ENCODE results near the gene SCRN3. TPM values are rescaled to one million over a fixed set of nuclear protein-coding genes. Genes with fewer than 3 reads are reported as not detected.
"Not testable (repeated sequence)": the region's sequence is repeated elsewhere in the genome, so short reads cannot be mapped to it uniquely, and the experiment has no call there.

The SCRN3 gene
- total RNA-seq, 1 donor from 2014 or later, result 2.3 TPM

DNA sequence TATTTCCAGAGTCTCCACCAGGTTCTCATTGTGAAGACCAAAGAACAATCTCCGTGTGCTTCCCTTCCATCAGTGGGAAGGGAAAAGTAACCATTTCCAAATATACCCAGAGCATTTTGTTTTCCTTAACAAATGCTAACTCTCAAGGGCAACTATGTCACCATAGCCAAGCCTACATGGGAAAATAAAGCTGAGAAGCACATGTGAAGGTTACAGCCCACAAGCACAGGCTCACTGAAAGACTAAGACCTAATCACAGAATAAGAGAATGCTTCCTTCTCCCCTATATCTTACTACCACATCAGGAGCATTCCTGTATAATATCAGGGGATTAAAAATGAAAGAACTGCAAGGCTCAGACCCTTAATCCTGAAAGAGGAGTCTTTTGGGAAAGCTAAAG, 32.6 kb upstream of the SCRN3 start:
- TF ChIP-seq CTCF (IDR thresholded peaks at IDR 0.05), result no peak
- Histone ChIP-seq H3K4me1 (no peaks in the 10 kb centered on the region), H3K9me3 (no peaks in the 10 kb centered on the region), H3K27ac (no peak overlapping the region), H3K4me3 (no peak overlapping the region), H3K36me3 (peaks cover 7 to 44% of the 10 kb centered on the region in 2 donors), H3K27me3 (no peaks in the 10 kb centered on the region)
- DNase-seq (ENCODE audit: low spot score in 2 of 2), result no peak
- intact Hi-C loops (cut with DNase I), result no loop called here

GRCh38 chr2:174363492-174364225, 31.9 kb upstream of the SCRN3 start:
- H3K4me3 ChIP-seq; H3K9me3 ChIP-seq; H3K27me3 ChIP-seq; intact Hi-C loops (cut with DNase I); H3K27ac ChIP-seq; DNase-seq (ENCODE audit: low spot score in 2 of 2); H3K4me1 ChIP-seq: not testable (repeated sequence)
- peaks cover 7 to 48% of the 10 kb centered on the region in 2 donors for H3K36me3 ChIP-seq

DNA sequence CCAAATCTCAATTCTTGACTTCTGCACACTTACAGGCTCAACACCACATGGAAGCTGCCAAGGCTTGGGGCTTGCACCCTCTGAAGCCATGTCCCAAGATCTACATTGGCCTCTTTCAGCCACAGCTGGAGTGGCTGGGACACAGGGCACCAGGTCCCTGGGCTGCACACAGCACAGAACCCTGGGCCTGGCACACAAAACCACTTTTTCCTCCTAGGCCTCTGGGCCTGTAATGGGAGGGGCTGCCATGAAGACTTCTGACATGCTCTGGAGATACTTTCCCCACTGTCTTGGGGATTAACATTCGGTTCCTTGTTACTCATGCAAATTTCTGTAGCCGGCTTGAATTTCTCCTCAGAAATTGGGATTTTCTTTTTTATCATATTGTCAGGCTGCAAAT, 30.9 kb upstream of the SCRN3 start:
- no peaks in the 10 kb centered on the region for H3K4me1 ChIP-seq
- no peak for DNase-seq (ENCODE audit: low spot score in 2 of 2)
- H3K9me3 ChIP-seq, result no peaks in the 10 kb centered on the region
- intact Hi-C loops (cut with DNase I), result no loop called here
- H3K36me3 ChIP-seq, result peaks cover 7 to 55% of the 10 kb centered on the region in 2 donors
- no peak for TF ChIP-seq CTCF (IDR thresholded peaks at IDR 0.05)
- H3K27me3 ChIP-seq, result no peaks in the 10 kb centered on the region
- no peak overlapping the region for H3K4me3 ChIP-seq
- no peak overlapping the region for H3K27ac ChIP-seq

DNA sequence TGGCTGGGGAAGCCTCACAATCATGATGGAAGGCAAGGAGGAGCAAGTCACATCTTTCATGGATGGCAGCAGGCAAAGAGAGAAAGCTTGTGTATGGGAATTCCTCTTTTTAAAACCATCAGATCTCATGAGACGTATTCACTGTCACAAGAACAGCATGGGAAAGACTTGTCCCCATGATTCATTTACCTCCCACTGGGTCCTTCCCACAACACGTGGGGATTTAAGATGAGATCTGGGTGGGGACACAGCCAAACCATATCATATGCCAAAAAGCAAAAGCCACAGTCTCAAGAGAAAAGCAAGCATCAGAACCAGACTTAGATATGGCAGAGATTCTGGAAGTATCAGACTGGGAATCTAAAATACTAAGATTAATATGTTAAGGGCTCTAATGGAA, 30.0 kb upstream of the SCRN3 start:
- Histone ChIP-seq H3K27me3 (no peaks in the 10 kb centered on the region), H3K9me3 (no peaks in the 10 kb centered on the region), H3K36me3 (peaks cover 10 to 60% of the 10 kb centered on the region in 2 donors), H3K4me3 (no peak overlapping the region), H3K27ac (no peak overlapping the region), H3K4me1 (no peaks in the 10 kb centered on the region)
- intact Hi-C loops (cut with DNase I), result no loop called here
- no peak for DNase-seq (ENCODE audit: low spot score in 2 of 2)
- no peak for TF ChIP-seq CTCF (IDR thresholded peaks at IDR 0.05)

DNA sequence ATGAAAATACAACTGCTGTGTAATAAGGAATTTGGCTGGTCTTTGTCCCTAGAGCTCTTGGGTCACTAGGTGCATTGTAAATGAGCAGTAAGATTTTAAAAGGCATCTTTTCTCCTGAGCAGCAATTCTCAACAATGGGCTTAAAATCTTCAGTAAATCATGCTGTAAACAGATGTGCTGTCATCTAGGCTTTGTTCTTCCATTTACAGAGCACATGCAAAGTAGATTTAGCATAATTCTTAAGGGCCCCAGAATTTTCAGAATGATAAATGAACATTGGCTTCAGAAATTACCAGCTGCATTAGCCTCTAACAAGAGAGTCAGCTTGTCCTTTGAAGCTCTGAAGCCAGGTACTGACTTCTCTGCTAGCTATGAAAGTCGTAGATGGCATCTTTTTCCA, 26.8 kb upstream of the SCRN3 start:
- TF ChIP-seq CTCF (IDR thresholded peaks at IDR 0.05), result no peak
- no peak for DNase-seq (ENCODE audit: low spot score in 2 of 2)
- intact Hi-C loops (cut with DNase I), result no loop called here
- no peaks in the 10 kb centered on the region for H3K27me3 ChIP-seq
- no peaks in the 10 kb centered on the region for H3K9me3 ChIP-seq
- H3K4me1 ChIP-seq, result no peaks in the 10 kb centered on the region
- no peak overlapping the region for H3K27ac ChIP-seq
- no peak overlapping the region for H3K4me3 ChIP-seq
- H3K36me3 ChIP-seq, result peaks cover 10 to 64% of the 10 kb centered on the region in 2 donors

DNA sequence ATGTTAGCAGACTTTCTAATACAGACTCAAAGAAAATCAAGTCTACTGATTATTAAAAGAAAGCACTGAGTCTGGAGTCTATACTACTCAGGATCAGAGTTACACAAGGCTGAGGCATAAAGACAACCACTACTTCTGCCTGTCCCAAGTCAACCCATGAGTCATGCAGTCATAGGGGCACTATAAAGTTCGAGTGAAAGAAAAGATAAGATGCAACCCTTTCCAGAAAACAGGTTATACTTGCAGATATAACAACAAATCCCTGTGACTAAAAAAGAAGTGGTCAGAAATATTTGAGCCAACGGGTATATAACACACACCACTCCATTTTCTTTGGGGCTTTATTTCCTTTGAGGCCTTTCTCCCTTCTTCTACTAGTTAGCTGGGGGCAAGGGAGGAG, 18.6 kb upstream of the SCRN3 start:
- TF ChIP-seq CTCF (IDR thresholded peaks at IDR 0.05), result no peak
- H3K27me3 ChIP-seq, result no peaks in the 10 kb centered on the region
- no peak for DNase-seq (ENCODE audit: low spot score in 2 of 2)
- H3K36me3 ChIP-seq, result peaks cover 50 to 78% of the 10 kb centered on the region in 2 donors
- no peaks in the 10 kb centered on the region for H3K4me1 ChIP-seq
- no peak overlapping the region for H3K27ac ChIP-seq
- no peaks in the 10 kb centered on the region for H3K9me3 ChIP-seq
- intact Hi-C loops (cut with DNase I), result no loop called here
- no peak overlapping the region for H3K4me3 ChIP-seq
